Effector CD8-positive, alpha-beta T cell (primary cell): ENCODE data around the gene SEL1L2.

ENCODE experiments used
- DNase-seq: peaks from one replicate; lab custom pipeline; 2025; lab: John Stamatoyannopoulos, UW

The SEL1L2 gene

DNA sequence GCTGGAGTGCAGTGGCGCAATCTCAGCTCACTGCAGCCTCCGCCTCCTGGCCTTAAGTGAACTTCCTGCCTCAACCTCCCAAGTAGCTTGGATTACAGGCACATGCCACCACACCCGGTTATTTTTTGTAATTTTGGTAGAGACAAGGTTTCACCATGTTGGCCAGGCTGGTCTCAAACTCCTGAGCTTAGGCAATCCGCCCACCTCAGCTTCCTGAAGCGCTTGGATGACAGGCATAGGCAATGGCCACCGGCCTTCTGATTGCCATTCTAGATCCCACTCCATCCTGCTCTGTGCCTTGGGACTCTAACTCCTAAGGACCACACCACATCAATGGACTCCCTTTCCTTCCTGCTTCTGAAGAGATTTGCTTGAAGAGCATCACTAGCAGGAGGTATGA is 60.6 kb downstream of the SEL1L2 start:
- DNase-seq, result no peak

- no peak for DNase-seq
Measured at GRCh38 chr20:13928901-13929300, 61.5 kb downstream of the SEL1L2 start.

GRCh38 chr20:13927171-13927570 is 63.2 kb downstream of the SEL1L2 start:
- DNase-seq, result no peak

DNA sequence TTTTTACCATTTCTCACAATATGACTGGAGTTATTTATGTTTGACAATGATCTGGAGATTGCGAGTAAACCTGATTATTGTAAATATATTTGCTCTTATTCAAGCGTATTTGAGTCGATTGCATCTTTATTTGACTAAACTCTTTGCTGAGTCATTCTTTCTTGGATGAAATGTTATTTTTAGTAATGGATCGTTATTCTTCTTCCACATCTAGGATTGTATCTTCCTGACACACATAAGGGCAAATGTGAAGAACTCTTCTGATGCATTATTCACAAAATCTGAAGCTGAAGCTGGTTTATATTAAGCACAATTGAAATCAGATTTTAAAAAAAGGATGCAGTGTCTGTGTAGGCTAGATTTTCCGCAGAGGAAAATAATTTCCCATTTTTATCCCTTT is 68.2 kb downstream of the SEL1L2 start:
- DNase-seq, result no peak

- DNase-seq, result no peak
Measured at GRCh38 chr20:13915284-13915683, 75.1 kb downstream of the SEL1L2 start.

GRCh38 chr20:13913572-13913971 is 76.8 kb downstream of the SEL1L2 start:
- no peak for DNase-seq

- DNase-seq, result no peak
Measured at GRCh38 chr20:13913131-13913530, 77.3 kb downstream of the SEL1L2 start.

GRCh38 chr20:13910492-13910891 is 79.9 kb downstream of the SEL1L2 start:
- no peak for DNase-seq

DNA sequence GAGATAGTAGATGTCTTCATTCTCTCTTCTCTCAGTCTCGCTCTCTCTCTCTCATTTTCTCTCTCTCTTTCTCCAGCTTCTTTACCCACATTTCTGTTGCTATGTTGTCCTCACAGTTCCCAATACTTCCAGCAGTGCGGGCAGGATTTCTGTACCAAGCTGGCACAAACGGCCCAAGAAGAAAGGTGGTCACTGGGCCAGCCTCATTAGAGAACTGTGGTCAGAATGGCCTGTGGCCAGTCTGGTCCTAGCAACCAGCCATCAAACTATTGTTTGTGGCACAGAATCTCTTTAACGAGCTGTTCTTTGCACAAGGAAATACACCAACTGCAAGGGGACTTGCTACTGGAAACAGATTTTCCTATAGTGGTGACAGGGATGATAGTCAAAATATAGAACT is 81.3 kb downstream of the SEL1L2 start:
- no peak for DNase-seq

DNA sequence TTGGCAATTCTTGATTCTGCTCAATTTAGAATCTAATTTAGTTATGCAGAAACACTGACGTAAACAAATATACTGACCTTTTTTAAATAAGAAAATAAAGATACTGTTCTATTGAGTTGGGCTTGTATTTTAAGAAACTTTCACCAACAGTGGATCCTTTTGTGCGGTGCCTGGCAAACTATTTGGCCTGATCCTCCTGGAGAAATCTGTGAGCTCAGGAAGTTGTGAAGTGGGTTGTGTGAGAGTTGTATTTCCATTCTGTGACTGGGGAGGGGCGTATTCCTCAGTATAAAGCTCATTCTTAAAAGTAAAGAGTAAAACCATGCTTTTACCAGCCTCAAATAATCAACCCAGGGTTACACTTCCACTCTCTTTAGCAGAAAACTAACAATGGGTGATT is 85.6 kb downstream of the SEL1L2 start:
- DNase-seq, result no peak

DNA sequence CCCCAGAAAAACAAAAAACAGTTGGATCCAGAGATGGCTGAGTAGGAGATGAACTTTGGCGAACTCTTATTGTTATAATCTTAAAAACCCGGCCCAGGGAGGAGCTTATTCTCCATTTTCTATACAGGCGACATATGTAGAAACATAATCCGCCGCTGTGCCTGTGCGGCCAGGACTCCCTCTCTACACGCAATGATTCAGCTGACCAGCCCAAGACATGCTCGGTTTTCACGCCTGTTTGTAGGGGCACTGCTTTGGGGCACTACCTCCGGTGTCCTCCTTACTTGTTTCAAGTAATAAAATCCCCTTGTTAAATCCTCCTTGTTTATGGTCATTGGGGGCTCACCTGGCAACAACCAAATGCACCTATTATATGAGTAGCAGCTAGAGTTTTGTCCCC is 89.9 kb downstream of the SEL1L2 start:
- no peak for DNase-seq

- no peak for DNase-seq
Measured at GRCh38 chr20:13898012-13898612, 92.3 kb downstream of the SEL1L2 start.

DNA sequence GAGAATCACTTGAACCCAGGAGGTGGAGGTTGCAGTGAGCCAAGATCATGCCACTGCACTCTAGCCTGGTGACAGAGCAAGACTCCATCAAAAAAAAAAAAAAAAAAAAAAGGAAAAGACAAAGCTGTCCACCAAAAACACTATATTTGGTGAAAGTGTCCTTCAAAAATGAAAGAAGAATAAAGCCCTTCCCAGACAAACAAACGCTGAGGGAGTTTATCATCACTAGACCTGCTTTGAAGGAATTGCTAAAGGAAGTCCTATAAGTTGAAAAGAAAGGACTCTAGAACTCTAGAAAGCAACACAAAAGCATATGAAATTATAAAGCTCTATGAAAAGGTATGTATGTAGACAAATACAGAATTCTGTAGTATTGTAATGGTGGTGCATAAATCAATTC is 98.8 kb downstream of the SEL1L2 start:
- no peak for DNase-seq

DNA sequence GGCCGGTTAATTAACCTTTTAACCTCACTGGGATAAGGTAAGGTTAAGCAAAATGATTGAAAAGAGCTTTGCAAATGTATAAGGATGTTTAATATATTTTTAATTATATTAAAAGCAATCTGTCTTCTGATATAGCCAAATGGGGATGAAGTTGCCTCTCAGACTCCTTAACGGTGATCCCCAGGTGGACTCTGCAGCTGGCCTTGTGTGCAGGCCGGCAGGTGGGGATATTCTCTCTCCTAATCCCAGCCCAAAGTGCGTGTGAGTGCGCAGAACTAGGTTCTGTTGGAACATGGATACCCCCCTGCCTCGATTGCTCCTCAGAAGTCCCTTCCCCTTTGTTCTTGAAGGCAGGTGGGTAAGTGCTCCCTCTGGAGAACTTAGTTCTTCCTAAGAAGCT is 105.6 kb downstream of the SEL1L2 start:
- DNase-seq, result no peak

DNA sequence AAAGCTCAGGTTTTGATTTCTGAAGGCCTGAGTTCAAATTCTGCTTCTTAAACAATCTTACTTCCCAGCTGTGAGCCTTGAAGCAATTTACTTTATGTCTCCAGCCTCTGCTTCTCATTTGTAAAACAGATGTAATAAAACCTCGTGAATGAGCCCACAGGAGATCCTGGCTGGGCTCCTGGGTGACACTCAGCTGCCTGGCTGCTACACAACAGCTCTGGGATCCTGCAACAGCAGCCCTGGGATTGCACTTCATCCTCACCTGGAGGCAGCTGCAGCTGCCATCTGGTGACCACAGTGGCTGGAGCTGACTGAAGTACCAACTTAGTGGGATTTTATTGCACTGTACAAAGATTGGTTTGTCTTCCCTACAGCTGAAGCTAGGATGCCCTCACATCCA is 107.0 kb downstream of the SEL1L2 start:
- DNase-seq, result no peak

DNA sequence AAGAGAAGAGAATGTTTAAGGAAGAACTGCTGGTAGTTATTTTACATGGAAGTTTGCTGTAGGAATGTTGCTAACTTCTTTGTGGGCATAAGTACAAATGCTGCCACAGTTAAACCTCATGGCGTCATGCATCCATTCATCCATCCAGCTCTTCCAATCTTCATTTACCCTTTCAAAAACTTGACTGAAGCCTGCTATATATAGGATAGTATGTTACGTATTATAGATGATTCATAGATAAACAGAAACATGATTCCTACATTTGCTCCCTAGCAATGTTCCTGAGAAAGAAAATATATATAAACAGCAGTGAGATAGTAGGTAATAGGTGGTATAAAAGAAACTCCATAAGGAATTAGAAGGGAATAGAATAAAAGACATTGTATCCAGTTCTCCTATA is 111.8 kb downstream of the SEL1L2 start:
- no peak for DNase-seq

DNA sequence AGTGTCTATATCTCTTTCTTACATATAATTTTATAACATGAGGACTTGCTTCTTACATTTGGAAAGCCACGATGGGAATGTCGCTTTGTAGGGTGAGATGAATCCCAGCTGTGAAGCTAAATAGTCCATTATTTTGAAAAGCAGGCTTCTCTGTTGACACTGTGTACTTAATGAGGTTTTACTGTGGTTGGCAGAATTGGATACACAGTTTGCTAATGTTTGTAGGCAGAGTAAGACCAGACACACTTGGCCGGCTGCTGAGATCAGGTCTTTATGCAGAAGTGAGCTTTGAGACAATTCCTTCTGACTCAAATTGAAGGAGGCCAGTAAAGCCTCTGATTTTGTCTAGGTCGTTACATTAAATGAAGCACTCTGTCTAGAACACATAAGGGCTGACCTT is 112.6 kb downstream of the SEL1L2 start:
- DNase-seq, result no peak

DNA sequence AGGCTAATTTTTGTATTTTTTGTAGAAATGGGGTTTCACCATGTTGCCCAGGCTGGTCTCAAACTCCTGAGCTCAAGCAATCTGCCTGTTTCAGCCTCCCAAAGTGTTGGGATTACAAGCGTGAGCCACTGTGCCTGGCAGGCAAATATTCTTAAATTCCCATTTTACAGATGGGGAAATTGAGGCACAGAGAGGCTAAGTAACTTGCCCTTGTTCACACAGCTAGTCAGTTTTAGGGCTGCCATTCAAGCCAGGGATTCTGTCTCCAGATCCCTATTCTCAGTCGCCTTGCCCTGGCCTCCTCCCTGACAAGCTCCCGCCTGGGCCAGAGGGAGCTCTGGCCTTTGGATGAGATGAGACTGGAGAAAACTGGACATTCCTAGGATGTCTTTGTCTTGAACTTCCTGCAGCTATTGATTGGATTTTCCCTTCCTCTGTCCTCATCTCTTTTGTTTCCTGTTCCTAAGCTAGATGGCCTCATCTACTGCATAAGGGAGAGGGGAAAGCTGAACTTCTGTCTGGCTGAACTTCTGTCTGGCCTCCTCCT is 115.1 kb downstream of the SEL1L2 start:
- no peak for DNase-seq

GRCh38 chr20:13874394-13875157 is 115.8 kb downstream of the SEL1L2 start:
- no peak for DNase-seq

GRCh38 chr20:13873831-13874230 is 116.6 kb downstream of the SEL1L2 start:
- no peak for DNase-seq

GRCh38 chr20:13870170-13870748 is 120.2 kb downstream of the SEL1L2 start:
- no peak for DNase-seq

DNA sequence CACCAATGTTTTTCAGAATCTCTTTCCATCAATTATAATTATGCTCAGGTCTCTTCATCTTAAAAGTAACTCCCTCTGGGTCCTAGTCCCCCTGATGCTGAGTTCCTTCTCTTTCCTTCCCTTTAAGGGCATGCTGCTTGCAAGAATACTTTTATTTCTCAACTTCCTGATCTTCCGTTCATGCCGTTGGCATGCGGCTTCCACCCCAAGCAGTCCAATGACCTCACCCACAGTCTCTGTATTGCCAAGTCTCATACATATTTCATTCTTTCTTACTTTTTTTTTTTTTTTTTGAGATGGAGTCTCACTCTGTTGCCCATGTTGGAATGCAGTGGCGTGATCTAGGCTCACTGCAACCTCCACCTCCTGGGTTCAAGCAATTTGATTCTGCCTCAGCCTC is 122.1 kb downstream of the SEL1L2 start:
- no peak for DNase-seq

DNA sequence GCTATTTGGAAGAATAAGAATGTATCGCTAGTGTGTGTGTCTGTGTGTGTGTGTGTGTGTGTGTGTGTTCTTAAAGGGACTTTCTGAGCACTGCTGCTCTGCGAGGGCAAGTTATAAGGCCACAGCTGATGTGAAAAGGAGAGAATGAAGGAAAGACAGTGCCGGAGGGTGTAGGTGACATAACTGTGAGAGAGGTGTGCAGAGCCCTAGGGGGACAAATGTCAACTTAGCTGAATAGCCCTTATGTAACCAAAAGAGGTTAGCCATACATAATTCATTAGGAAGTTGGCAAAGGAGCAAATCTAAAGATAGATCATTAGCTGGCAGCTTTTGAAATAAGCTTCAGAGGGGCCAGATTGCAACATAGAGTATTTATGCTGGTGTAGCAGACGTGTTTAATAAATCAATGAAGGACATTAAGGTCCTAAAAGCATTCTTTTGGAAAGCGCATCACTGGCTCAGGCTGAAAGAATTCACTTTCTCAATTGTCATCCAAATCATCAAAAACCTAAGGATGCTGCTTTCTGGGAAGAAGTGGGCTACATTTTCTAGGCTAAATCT is 124.5 kb downstream of the SEL1L2 start:
- DNase-seq, result no peak
